Measurements from ENCODE around the gene LAMA1.

DNA sequence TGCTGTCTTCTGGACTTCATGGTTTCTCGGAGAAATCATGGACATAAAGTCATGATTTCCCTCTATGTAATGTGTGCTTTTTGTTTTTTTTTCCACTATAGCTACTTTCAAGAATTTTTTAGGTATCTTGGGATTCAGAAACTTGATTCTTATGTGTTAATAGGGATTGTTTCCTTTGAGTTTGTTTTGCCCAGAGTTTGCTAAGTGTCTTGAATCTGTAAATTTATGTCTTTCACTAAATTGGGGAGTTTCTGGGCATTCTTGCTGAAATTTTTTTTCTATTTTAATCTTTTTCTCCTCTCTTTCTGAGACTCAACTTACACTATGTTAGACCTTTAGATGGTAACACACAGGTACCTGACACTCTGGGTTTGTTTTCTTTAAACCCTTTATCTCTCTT, 182.7 kb downstream of the LAMA1 start:
- TF ChIP-seq, protein P1, sequence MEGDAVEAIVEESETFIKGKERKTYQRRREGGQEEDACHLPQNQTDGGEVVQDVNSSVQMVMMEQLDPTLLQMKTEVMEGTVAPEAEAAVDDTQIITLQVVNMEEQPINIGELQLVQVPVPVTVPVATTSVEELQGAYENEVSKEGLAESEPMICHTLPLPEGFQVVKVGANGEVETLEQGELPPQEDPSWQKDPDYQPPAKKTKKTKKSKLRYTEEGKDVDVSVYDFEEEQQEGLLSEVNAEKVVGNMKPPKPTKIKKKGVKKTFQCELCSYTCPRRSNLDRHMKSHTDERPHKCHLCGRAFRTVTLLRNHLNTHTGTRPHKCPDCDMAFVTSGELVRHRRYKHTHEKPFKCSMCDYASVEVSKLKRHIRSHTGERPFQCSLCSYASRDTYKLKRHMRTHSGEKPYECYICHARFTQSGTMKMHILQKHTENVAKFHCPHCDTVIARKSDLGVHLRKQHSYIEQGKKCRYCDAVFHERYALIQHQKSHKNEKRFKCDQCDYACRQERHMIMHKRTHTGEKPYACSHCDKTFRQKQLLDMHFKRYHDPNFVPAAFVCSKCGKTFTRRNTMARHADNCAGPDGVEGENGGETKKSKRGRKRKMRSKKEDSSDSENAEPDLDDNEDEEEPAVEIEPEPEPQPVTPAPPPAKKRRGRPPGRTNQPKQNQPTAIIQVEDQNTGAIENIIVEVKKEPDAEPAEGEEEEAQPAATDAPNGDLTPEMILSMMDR (conservative IDR thresholded peaks at IDR 0.05; ENCODE audit: low read length) = no peak
- no peak for TF ChIP-seq EZH2phosphoT487 (IDR thresholded peaks at IDR 0.05; ENCODE audit: borderline replicate concordance)

Data from Loucy (cell line).